Activated naive CD4-positive, alpha-beta T cell treated with anti-CD3 and anti-CD28 coated beads, Interleukin-2, amount 50 U/mL, for 16 hours (primary cell): ENCODE data around the gene SLC6A8.
A peak's percentile ranks its signal among the peaks of the same experiment; 100 is the strongest.

Experiments used
- DNase-seq: peaks from one replicate; pipeline ENCODE4 v3.0.0-alpha.2; 2020

SLC6A8 gene

GRCh38 chrX:153648358-153649177, 39.2 kb upstream of the SLC6A8 start:
- DNase-seq = no peak

- DNase-seq = peak; percentile 33
These were observed 38.4 kb upstream of the SLC6A8 start for GRCh38 chrX:153649178-153649914.

DNA sequence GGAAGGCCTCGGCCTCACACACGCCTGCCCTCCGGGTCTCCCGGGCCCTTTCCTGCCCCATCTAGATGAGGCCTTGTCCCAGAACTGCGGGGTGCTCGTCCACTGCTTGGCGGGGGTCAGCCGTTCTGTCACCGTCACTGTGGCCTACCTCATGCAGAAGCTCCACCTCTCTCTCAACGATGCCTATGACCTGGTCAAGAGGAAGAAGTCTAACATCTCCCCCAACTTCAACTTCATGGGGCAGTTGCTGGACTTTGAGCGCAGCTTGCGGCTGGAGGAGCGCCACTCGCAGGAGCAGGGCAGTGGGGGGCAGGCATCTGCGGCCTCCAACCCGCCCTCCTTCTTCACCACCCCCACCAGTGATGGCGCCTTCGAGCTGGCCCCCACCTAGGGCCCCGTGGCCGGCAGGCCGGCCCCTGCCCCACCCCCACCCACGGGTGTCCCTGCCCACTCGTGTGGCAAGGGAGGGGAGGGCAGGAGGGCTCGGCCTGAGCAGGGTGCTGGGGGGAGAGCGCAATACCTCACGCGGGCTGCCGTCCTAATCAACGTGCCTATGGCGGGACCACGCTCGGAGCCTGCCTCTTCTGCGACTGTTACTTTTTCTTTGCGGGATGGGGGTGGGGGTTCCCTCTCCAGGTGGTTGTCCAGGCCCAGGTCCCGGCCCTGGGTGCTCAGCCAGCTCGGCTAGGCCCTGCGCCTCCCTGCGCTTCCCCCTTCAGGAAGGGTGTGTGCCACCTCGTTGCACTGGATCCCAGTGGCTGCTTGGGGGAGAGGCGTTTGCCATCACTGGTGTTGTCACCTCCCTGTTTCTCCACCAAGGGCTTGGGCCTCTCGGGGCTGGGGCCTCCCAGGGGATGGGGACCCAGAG, 37.6 kb upstream of the SLC6A8 start:
- no peak for DNase-seq

DNA sequence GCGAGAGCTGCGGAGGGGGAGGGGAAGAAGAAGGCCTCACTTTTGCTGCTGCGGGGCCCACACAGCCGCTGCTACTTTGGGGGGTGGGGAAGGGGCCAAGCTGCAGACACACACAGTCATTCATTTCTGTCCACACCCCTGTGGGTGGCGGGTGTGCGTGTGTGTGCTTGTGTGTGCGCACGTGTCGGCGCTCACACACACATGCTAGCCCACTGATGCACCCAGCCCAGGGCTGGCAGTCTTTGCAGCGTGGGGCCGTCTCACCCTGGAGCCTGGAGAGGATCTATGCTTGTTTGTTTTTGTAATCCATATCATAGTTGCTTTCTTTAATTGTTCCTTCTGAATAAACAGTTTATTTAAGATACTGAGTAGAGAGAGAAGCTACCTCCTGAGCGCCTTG, 36.8 kb upstream of the SLC6A8 start:
- DNase-seq = no peak

- no peak for DNase-seq
These were observed 36.1 kb upstream of the SLC6A8 start for GRCh38 chrX:153651540-153652079.

GRCh38 chrX:153653556-153653955, 34.2 kb upstream of the SLC6A8 start:
- DNase-seq = no peak

DNA sequence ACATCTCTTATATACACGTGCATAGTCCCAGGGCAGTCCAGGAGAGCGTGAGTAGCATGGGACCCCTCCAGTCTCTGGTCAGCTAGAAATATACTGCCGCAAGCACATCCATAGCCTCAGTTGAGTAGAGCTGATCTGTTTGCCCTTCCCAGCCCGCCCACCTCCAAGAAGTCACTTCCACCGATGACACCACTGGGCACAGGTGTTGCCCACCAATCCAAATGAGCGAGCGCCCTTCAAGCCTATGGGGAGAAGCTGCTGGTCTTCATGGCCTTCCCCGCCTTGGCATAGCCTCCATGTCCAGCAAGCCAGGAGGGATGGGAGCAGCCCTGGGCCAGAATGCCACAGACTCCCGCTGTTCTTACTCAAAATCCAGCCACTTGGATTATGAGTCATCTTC, 30.6 kb upstream of the SLC6A8 start:
- DNase-seq = no peak

DNA sequence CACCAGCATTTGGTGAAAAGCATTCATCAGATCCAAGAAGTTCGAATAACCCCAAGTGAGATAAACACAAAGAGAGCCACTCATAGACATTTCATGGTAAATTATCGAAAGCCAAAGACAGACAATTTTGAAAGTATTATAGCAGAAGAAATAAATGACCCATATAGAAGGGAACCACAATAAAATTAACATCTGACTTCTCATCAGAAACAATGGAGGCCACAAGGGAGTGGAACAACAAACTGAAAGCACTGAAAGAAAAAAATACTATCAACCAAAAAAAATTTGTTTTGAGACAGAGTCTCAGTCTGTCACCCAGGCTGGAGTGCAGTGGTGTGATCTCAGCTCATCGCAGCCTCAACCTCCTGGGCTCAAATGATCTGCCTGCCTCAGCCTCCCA, 28.5 kb upstream of the SLC6A8 start:
- no peak for DNase-seq

DNA sequence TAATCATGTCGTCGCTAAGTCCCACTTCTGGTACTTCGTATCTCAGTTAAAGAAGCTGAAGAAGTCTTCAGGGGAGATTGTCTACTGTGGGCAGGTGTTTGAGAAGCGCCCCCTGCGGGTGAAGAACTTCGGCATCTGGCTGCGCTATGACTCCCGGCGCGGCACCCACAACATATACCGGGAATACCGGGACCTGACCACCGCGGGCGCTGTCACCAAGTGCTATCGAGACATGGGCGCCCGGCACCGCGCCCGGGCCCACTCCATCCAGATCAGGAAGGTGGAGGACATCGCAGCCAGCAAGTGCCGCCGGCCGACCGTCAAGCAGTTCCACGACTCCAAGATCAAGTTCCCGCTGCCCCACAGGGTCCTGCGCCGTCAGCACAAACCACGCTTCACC, 25.5 kb upstream of the SLC6A8 start:
- peak; percentile 66 for DNase-seq

DNA sequence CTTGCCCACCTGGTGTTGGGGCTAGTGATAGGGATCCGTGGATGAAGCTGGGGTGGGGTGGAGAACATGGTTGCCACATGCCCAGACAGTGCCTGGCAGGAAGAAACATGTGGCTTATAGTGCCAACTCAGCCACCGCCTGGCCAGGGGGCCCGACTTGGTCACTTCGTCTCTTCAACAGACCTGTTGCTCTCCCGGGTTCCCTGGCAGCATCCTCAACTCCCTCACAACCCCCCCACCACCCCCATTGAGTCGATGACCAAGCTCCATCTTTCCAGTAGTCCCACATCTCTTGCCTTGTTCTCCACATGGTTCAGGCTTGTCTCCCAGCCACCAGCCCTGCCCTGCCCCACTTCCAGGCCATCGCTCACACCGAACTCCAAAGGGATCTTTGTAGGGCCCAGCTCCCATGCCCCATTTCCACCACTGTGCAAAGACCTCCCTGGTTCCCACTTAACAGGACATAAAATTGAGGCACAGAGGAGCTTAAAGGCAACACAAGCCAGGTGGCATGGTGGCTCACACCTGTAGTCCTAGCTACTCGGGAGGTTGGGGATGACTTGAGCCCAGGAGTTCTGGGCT, 21.9 kb upstream of the SLC6A8 start:
- no peak for DNase-seq

DNA sequence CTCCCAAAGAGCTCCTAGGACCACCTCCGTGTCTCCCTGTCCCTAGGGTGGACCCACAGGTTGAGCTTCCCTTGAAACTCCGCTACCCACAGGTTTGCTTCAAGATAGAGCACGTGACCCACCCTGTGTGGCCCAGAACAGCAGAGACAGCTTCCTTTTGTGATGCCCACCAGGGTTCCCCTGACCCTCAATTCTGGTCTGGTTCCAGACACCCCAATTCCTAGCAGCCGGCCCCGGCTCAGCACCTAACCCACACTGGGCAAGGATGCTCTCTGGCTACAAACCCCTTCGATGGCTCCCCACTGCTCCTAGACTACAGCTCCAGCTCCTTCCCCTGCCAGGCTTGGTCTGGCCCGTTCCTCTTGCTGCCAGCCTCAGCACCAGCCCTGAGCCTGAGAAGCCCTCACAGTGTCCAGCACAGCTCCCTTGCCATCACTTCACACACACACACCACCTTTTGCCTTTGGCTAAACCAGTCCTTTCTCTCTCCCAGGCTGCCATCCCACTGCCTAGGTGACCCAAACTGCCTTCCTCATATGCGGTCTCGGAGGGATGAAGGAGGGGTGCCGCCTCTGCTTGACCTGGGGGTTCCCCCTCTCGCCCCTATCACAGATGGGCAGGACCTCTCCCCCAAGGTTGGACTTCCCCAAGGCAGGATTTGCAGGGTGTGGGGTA, 20.3 kb upstream of the SLC6A8 start:
- no peak for DNase-seq

- peak; percentile 78 for DNase-seq
These were observed 19.8 kb upstream of the SLC6A8 start for GRCh38 chrX:153667956-153668396.

DNA sequence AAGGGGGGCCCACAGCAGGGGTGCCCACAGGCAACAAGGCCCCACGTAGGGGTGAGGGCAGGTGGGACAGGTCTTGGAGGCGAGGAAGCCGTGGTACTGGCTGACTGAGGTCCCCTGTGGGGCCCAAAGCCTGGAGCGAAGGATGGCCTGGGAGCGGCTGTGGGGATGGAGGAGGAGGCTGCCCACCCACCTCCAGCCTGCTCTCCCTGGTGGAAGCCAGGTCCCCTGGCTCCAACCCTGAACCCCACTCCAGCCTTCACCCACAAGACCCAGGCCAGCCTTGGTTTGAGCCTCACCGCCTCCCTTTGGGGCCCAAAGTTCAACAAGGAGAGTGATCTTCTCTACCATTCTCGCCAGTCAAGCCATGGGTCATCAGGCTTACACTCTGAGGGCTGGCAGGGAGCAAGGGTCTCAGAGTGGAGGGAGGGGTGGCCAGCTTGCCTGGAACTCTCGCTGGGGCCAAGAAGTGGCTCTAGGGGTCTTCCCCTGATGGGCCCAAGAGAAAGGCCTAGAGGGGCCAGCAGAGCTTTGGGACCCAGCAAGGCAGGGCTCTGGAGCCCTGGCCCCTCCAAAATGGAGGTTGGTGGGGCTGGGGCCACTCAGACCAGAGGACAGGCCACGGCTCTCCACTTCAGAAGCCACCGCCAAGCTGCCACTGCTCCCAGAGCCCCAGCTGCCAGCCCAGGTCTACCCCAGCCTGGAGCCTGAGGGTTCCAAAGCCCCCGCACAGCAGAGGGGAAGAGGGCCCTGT, 19.1 kb upstream of the SLC6A8 start:
- DNase-seq = no peak

DNA sequence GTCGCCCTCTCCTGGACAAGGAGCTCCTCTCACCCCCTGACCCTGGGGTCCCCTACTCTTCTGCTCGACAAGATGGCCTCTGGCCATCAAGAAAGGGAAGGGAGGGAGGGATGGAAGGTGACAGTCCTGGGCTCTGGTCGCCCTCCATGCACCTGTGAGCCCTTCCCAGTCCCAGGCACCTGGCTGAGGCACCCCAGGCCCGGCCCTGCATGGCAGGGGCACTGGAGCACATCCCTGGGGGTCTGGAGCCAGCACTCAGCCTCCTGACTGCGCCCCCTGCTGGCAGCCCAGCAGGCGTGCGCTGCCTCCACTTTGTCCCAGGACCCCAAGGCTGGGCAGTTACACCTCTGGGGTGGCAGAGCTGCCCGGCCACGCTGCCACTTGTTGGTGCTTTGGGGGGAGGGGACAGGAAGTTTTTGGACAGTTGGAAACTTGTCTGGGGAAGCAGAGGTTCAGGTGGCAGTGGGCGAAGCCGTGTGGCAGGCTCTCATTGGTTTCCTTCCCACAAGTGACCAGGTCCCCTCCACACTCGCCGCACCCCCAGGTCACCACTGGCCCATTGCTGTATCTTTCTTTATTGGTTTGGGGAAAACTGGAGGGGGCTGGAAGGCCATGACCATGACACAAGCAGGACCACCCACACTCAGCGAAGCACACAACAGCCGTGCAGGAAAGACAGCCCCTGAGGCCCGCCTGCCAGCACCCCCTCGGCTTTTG, 18.4 kb upstream of the SLC6A8 start:
- DNase-seq = peak; percentile 47

DNA sequence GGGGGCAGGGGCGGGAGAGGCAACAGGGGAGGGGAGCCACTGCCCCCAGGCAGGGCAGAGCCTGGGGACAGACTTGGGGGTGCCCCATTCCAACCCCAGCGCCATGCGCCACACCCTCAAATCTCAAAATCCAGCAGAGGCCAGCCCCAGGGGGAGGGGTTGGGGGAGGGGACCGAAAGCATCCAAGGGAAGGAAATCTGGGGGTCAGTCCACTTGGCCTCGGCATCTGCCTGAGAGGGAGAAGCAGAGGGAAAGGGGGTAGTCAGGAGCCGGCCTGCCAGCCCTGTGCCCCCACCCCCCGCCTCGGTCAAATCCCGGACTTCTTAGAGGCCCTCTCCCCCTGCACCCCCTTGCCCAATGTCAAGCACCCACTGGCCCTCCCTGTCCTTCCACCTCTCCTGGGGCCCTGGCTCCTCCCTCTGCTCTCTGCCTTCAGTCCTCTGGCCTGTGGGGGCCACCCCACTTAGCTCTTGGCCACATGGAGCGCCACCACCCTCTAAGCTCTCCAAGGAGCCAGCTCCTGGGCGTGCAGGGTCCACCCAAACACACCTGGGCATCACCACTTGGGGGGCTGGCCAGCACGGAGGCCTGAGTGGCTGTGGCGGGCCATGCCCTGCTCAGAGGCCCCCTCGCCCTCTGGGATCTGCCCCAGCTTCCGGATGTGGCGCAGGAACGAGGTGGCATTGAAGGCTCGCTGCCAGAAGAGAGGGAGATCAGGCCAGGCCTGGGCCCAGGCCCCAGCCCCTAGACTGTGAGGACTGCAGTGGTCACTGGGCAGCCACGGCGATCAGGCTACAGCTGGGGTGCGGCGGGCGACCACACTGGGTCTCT, 17.6 kb upstream of the SLC6A8 start:
- no peak for DNase-seq

DNA sequence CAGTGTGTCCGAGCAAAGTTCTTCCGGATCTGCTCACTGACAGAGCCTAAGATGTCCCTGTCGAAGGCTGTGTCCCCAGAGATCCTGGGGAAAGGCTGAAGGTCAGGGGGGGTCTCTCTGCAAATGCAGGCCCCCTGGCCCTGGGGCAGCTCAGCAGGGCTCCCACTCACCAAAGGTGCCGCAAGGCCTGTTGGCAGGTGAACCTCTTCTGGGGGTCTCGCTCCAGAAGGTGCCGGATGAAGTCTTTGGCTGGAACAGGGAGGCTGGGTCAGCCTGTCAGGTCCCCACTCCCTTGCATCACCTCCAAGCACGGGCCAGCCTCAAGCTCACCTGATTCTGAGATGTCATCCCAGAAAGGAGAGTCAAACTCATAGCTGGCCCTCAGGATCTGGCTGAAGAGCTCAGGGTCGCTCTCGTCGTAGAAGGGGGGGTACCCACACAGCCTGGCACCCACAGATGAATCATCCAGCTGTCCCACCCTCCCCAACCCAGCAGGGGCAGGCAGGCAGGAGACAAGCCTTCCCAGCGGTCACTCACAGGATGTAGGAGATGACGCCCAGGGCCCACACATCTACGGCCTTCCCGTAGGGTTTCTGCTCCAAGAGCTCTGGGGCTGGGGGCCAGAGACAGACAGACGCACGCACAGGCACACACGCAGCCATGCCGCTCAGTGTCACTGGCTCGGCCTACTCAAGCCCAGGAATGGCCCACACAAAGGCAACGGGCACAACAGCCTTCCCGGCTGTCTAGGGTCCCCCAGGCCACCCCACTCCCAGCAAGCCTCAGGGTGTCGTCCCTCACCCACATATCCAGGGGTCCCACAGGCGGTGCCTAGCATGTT, 16.8 kb upstream of the SLC6A8 start:
- no peak for DNase-seq

- DNase-seq = no peak
These were observed 15.9 kb upstream of the SLC6A8 start for GRCh38 chrX:153671589-153672530.
